A549 treated with CORT108297 at 1 μM for 4 hours (cell line): ENCODE data around the gene RFTN2. TPM values are rescaled to one million over a fixed set of nuclear protein-coding genes. Genes with fewer than 3 reads are reported as not detected.

Experiments
- total RNA-seq: library from RNA; stranded (reverse); fragments of 200-300 nt; extraction: Qiagen RNA extraction; gene quantifications from 5 replicates; pipeline ENCODE4 v1.2.3, GENCODE V29; 2022

Gene RFTN2, protein sequence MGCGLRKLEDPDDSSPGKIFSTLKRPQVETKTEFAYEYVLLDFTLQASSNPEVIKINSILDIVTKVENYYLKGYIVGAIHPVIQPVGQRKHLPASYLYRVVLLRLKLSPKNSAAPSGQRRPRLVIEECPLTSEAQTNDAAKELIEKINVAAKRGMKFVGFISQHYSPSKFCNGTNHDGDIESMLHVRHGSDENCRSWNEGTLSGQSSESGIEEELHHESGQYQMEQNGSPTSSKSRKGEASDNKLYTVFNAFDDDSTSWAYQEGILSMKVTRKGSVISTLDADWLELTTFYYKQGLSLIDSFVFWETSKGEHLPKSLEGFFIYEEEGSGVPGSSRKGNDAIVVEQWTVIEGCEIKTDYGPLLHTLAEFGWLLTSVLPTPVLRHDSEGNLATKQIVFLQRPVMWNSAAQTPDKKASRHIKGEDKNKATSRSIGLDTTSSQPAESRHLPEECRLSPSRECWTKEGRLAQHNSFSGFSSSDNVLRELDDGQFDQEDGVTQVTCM
- 0.01 TPM in 1 of 5 replicates, not detected in the others for total RNA-seq

DNA sequence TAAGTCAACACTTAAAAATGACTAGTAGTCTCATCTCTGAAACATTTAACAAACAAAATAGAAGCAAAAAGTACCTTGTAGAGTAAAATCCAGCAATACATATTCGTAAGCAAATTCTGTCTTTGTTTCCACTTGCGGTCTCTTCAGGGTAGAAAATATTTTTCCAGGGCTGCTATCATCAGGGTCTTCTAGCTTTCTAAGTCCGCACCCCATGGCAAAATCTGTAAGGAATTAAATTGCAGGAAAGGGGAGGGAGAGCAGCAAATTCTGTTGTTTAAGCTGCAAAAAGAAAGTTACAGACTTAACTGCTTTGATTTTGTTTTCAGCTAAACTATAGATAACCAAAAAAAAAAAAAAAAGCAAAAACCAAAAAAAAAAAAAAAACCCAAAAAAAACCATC lies at the start of gene RFTN2:
TSS of gene RFTN2 (minus strand) at position 342 of the 400 bp plus-strand sequence. CDS start at position 213, 129 bp downstream.

DNA sequence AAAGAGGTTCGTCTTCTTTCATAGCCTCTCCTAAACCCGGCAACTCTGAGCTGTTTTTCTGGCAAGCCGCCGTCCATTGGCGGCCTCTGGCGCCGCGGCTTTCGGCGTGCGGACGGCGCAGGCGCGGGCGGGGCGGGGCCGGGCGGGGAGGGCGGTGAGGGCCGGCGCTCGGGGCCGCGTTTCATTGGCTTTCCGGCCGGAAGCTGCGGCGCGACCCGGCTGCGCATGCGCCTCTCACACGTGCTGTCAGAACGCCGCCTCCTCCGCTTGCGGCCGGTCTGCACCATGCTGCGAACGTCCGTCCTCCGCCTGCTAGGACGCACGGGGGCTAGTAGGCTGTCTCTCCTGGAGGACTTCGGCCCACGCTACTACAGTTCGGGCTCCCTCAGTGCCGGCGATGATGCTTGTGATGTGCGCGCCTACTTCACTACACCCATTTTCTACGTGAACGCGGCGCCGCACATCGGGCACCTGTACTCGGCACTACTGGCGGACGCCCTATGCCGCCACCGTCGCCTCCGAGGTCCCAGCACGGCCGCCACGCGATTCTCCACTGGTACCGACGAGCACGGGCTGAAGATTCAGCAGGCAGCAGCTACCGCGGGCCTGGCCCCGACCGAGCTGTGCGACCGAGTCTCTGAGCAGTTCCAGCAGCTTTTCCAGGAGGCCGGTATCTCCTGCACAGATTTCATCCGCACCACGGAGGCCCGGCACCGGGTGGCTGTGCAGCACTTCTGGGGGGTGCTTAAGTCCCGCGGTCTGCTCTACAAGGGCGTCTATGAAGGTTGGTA lies 29.9 kb upstream of the RFTN2 start, which contains the start of gene MARS2:
TSS of gene MARS2 (plus strand) at position 249 of the 791 bp plus-strand sequence. CDS start at position 286, 37 bp downstream.

Other genes starting within 250 kb of the RFTN2 start
- gene SF3B1, start 240.6 kb downstream of the RFTN2 start, total RNA-seq = 111 to 148 TPM (median 123 TPM) in 5 replicates
- 17.0 to 21.5 TPM (median 19.2 TPM) in 5 replicates for gene COQ10B, start 222.0 kb downstream of the RFTN2 start, total RNA-seq
- 598 to 787 TPM (median 619 TPM) in 5 replicates for gene HSPD1, start 175.7 kb downstream of the RFTN2 start, total RNA-seq
- 462 to 998 TPM (median 528 TPM) in 5 replicates for gene HSPE1, start 175.2 kb downstream of the RFTN2 start, total RNA-seq
- gene MOB4, start 159.5 kb downstream of the RFTN2 start, total RNA-seq = 22.7 to 37.7 TPM (median 27.4 TPM) in 5 replicates
- gene MARS2, start 29.8 kb upstream of the RFTN2 start, total RNA-seq = 10.4 to 11.5 TPM (median 11.2 TPM) in 5 replicates
- not detected in 5 replicates for gene BOLL, start 109.7 kb upstream of the RFTN2 start, total RNA-seq
- gene PLCL1, start 129.0 kb upstream of the RFTN2 start, total RNA-seq = 0.02 TPM in 1 of 5 replicates, not detected in the others